IMR-90 (cell line): ENCODE measurements around the gene CARNS1. TPM values are rescaled to one million over a fixed set of nuclear protein-coding genes. Genes with fewer than 3 reads are reported as not detected.

Experiments
- ATAC-seq: fragments of 200-7000 bp; cut with Tn5 transposase; 2 replicates; pipeline ENCODE4 v1.9.1; 2020; ENCODE audit warnings: low read depth, mild to moderate bottlenecking, moderate library complexity
- BruUV-seq: library from RNA; stranded (reverse); fragments of 400-500 nt; replicated peaks from 2 replicates; lab custom pipeline; 2021; lab: Mats Ljungman, UMichigan
- CTCF ChIA-PET: fragments of 300-600 bp; formaldehyde crosslinking; extraction: SDS; loops from one replicate; lab custom pipeline; 2021; ENCODE audit warnings: antibody characterized with exemption; lab: Yijun Ruan, JAX
- POLR2A ChIA-PET: fragments of 300-600 bp; sonication (Branson Sonifier 250); formaldehyde crosslinking; loops from one replicate; lab custom pipeline; 2022; ENCODE audit warnings: antibody characterized with exemption; ENCODE audit not compliant: unreplicated experiment; lab: Charles Lee
- DNase-seq: peaks from one replicate; pipeline ENCODE4 v3.0.0; 2013
- H2AFZ ChIP-seq: replicated peaks from 2 replicates; pipeline ENCODE3; 2013; ENCODE audit warnings: low read length, mild to moderate bottlenecking; ENCODE audit not compliant: poor library complexity
- H2AK5ac ChIP-seq: 2 replicates; pipeline ENCODE4 v1.6.1; 2013; ENCODE audit warnings: low read depth, low read length, inconsistent platforms
- H2AK9ac ChIP-seq: replicated peaks from 2 replicates; pipeline ENCODE3; 2013; ENCODE audit warnings: mild to moderate bottlenecking, low read depth, low read length, moderate library complexity; ENCODE audit not compliant: poor library complexity
- H2BK120ac ChIP-seq: 2 replicates; pipeline ENCODE4 v1.6.1; 2013; ENCODE audit warnings: low read depth, low read length, inconsistent platforms
- H2BK15ac ChIP-seq: 3 replicates; pipeline ENCODE4 v1.6.1; 2013; ENCODE audit warnings: low read depth, low read length, inconsistent platforms
- H2BK20ac ChIP-seq: 2 replicates; pipeline ENCODE4 v1.6.1; 2013; ENCODE audit warnings: low read depth, mild to moderate bottlenecking, inconsistent platforms, low read length, moderate library complexity
- H2BK5ac ChIP-seq: 2 replicates; pipeline ENCODE4 v1.6.1; 2013; ENCODE audit warnings: mild to moderate bottlenecking, low read depth, low read length, inconsistent platforms; ENCODE audit not compliant: poor library complexity, severe bottlenecking
- H3K14ac ChIP-seq: replicated peaks from 2 replicates; pipeline ENCODE4 v1.6.1; 2013; ENCODE audit warnings: low read depth, low read length, inconsistent platforms
- H3K18ac ChIP-seq: 2 replicates; pipeline ENCODE4 v1.6.1; 2013; ENCODE audit warnings: low read depth, low read length, control low read depth
- H3K23ac ChIP-seq: 2 replicates; pipeline ENCODE4 v1.6.1; 2013; ENCODE audit warnings: low read depth, low read length, inconsistent platforms
- H3K27ac ChIP-seq: 2 replicates; pipeline ENCODE4 v1.5.1; 2013; ENCODE audit warnings: mild to moderate bottlenecking, control low read depth, low read length; ENCODE audit not compliant: insufficient read depth
- H3K27me3 ChIP-seq: 2 replicates; pipeline ENCODE4 v1.6.1; 2013; ENCODE audit warnings: low read length; ENCODE audit not compliant: control insufficient read depth, insufficient read depth
- H3K36me3 ChIP-seq: 2 replicates; pipeline ENCODE4 v1.6.1; 2013; ENCODE audit warnings: low read length, mixed read lengths; ENCODE audit not compliant: control insufficient read depth, insufficient read depth
- H3K4ac ChIP-seq: 2 replicates; pipeline ENCODE4 v1.6.1; 2013; ENCODE audit warnings: low read depth, low read length, inconsistent platforms
- H3K4me1 ChIP-seq: 2 replicates; pipeline ENCODE4 v1.6.1; 2013; ENCODE audit warnings: low read length, mixed read lengths; ENCODE audit not compliant: control insufficient read depth, insufficient read depth
- H3K4me2 ChIP-seq: 2 replicates; pipeline ENCODE4 v1.6.1; 2013; ENCODE audit warnings: low read depth, mild to moderate bottlenecking, control low read depth, low read length, moderate library complexity
- H3K4me3 ChIP-seq: 2 replicates; pipeline ENCODE4 v1.5.1; 2013; ENCODE audit warnings: low read depth, mild to moderate bottlenecking, control low read depth, low read length, moderate library complexity; ENCODE audit not compliant: insufficient read depth
- H3K56ac ChIP-seq: 2 replicates; pipeline ENCODE4 v1.6.1; 2013; ENCODE audit warnings: low read length, inconsistent platforms; ENCODE audit not compliant: insufficient read depth; ENCODE audit errors: extremely low read depth
- H3K79me1 ChIP-seq, 2 experiments: 2 replicates each; pipeline ENCODE4 v1.6.1; 2013; ENCODE audit warnings: low read length in 2 of 2, inconsistent platforms in 1 of 2, low read depth in 1 of 2
- H3K9ac ChIP-seq: 2 replicates; pipeline ENCODE4 v1.6.1; 2013; ENCODE audit warnings: low read depth, low read length, control low read depth
- H3K9me1 ChIP-seq: 2 replicates; pipeline ENCODE4 v1.6.1; 2013; ENCODE audit warnings: low read length, inconsistent platforms; ENCODE audit not compliant: insufficient read depth
- H3K9me3 ChIP-seq: 2 replicates; pipeline ENCODE4 v1.6.1; 2013; ENCODE audit warnings: low read length; ENCODE audit not compliant: control insufficient read depth, insufficient read depth
- H4K20me1 ChIP-seq: 2 replicates; pipeline ENCODE4 v1.6.1; 2013; ENCODE audit warnings: low read length, inconsistent platforms; ENCODE audit not compliant: insufficient read depth
- H4K5ac ChIP-seq: 2 replicates; pipeline ENCODE4 v1.6.1; 2013; ENCODE audit warnings: mild to moderate bottlenecking, low read depth, low read length, control low read depth
- H4K8ac ChIP-seq, 2 experiments: 2 replicates each; pipeline ENCODE4 v1.6.1; 2013; ENCODE audit warnings: low read depth in 2 of 2, low read length in 2 of 2, control low read depth in 1 of 2, inconsistent platforms in 1 of 2
- H4K91ac ChIP-seq: 2 replicates; pipeline ENCODE4 v1.6.1; 2013; ENCODE audit warnings: low read depth, low read length, inconsistent platforms; ENCODE audit not compliant: insufficient read depth
- FOS ChIP-seq: fragments of 150-350 bp; IDR thresholded peaks from 2 replicates; pipeline ENCODE4 v1.6.1; 2016; ENCODE audit warnings: low read depth, low read length
- MAFK ChIP-seq: IDR thresholded peaks from 2 replicates; pipeline ENCODE4 v1.6.1; 2012; ENCODE audit warnings: low read depth, low read length, improper control_type of control experiment
- POLR2A ChIP-seq: IDR thresholded peaks from 2 replicates; pipeline ENCODE4 v1.6.1; 2012; ENCODE audit warnings: mild to moderate bottlenecking, low read depth, low read length
- RCOR1 ChIP-seq: IDR thresholded peaks from 2 replicates; pipeline ENCODE4 v1.6.1; 2012; ENCODE audit warnings: mild to moderate bottlenecking, low read length, improper control_type of control experiment; ENCODE audit not compliant: insufficient replicate concordance
- WGBS, 2 experiments: methylation state at CpG; one replicate each; pipeline versions ENCODE4 v1.1.5 to v1.1.7; 2013; ENCODE audit warnings: missing lambda C conversion rate in 2 of 2; ENCODE audit not compliant: insufficient read length in 1 of 2; ENCODE audit errors: extremely low coverage in 2 of 2; 5-methylcytosine and 5-hydroxymethylcytosine counted together
- dilution Hi-C: fragments of 300-500 bp; cut with HindIII; formaldehyde crosslinking; loops from one replicate; pipeline ENCODE4 v1.14.3; 2018; ENCODE audit warnings: low sequenced_read_pairs; ENCODE audit not compliant: unreplicated experiment
- in situ Hi-C: fragments of 300-500 bp; cut with MboI; formaldehyde crosslinking; loops from 3 replicates; pipeline ENCODE4 v1.14.3; 2019; ENCODE audit warnings: low sequenced_read_pairs, inconsistent platforms, mixed read lengths
- intact Hi-C: fragments of 100-400 bp; cut with micrococcal nuclease; formaldehyde crosslinking; loops from 2 replicates; pipeline ENCODE4 v1.10.0; 2022
- polyA plus RNA-seq, 3 experiments: library from polyadenylated mRNA; depleted of rRNA; stranded (reverse); fragments of >200 nt; gene quantifications; 2 replicates each; pipeline ENCODE4 v1.2.3, GENCODE V29; 2012; ENCODE audit warnings: low replicate concordance in 1 of 3
- total RNA-seq: library from RNA; depleted of rRNA; stranded (reverse); fragments of >200 nt; gene quantifications from 2 replicates; pipeline ENCODE4 v1.2.3, GENCODE V29; 2012
- TF ChIP-seq, protein P1 (sequence below): conservative IDR thresholded peaks from 2 replicates; pipeline ENCODE4 v1.5.1; 2012; ENCODE audit warnings: mild to moderate bottlenecking, low read depth, low read length, improper control_type of control experiment
- TF ChIP-seq, protein P2 (sequence below): fragments of 150-350 bp; IDR thresholded peaks from 2 replicates; pipeline ENCODE4 v1.6.1; 2017; ENCODE audit warnings: mild to moderate bottlenecking, antibody characterized with exemption, low read length, low read depth

Gene CARNS1
- total and polyA plus RNA-seq, 2 of the 4 experiments (the other 2 are of a cell fraction) = under 0.01 to 0.32 TPM

DNA sequence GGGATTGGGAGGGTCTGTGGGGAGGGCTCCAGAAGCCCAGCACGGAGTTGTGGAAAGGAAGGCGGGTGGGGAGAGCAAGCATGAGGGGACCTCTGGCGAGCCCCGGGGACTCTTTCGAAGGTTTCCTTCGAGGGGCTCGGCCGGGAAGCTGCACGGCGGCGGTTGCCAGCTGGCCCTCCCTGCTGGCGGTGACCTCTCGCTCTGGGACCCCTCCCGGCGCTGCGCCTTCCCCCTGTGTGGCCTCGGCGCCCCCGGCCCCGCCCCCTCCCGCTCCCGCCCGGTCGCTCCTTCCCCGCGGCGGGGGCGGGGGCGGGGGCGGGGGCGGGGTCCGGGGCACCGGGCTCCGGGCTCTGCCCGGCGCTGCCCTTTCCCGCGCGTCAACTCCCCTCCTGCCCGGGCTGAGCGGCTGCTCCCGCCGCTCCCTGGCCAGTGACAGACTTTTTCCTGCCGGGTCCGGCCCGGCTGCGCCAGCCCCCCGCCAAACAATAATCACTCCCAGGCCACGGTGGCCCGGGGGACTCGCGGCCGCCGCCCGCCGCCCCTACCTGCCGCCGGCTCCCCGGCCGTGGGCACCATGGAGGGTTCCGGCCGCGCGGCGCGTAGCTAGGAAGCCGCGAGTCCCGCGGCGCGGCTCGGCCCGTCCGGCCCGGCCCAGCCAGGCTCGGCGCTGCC, 43.0 kb upstream of the CARNS1 start (continued):
- TF ChIP-seq RCOR1 = no peak
- TF ChIP-seq FOS = no peak

DNA sequence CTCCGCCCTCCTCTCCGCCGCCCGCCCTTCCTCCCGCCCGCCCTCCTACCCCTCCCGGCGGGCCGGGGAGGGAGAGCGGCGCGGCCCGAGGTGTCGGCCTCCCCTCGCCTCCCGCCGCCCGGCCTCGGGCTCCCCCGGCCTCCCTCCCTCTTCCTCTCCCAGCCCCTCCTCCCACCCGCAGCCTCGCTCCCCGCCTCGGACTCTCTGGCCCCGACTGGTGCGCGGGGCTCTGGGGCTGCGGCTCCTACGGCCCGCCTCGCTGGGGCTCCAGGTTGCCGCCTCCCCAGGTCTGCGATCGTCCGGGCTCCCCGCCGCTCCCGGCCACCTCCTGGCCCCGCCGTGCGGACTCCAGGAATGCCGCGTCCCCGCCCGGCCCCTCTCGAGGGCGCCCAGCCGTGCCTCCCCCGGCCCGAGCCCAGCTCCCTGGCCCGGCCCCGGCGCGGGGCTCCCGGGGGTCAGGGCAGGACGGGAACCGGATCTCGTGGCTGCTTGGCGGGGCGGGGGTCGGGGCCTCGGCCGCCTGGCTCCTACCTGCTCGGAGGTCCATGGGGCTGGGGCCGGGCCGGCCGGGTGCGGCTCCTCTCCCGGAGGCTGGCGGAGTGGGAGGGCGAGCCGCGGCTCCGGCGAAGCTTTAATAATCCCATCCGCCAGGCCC, 42.4 kb upstream of the CARNS1 start, which contains the start of gene CLCF1:
Gene CLCF1, minus strand, starts transcription at position 606 of the 655 bp plus-strand sequence. Its CDS starts 59 bp downstream, at position 547.
- Histone ChIP-seq H3K9me3 (no peaks in the 10 kb centered on the region), H3K36me3 (peaks cover 3% of the 10 kb centered on the region; the same call in 1 of the 2 replicates), H3K4me1 (peaks cover 42% of the 10 kb centered on the region), H3K56ac (peak within 1 kb of the TSS; percentile 84), H4K91ac (peak within 1 kb of the TSS; percentile 96), H2BK15ac (peak within 1 kb of the TSS; percentile 96), H3K9ac (peak within 1 kb of the TSS; percentile 71), H2BK20ac (peak within 1 kb of the TSS; percentile 87), H3K4ac (peak within 1 kb of the TSS; percentile 96), H3K79me1 (peaks cover 5 to 39% of the 10 kb centered on the region in 2 experiments; a peak in 3 of 4 replicates), H4K20me1 (peaks cover 37% of the 10 kb centered on the region), H2AFZ (peak within 1 kb of the TSS; percentile 83), H2AK9ac (peak within 1 kb of the TSS; percentile 99), H3K4me3 (peak within 1 kb of the TSS; percentile 78), H4K8ac (peak within 1 kb of the TSS; percentile 82 to 89), H4K5ac (peak within 1 kb of the TSS; percentile 78), H3K27ac (peak within 1 kb of the TSS; percentile 94), H3K9me1 (peaks cover 25% of the 10 kb centered on the region), H3K4me2 (peak within 1 kb of the TSS; percentile 32), H3K18ac (peak within 1 kb of the TSS; percentile 75), H3K27me3 (no peaks in the 10 kb centered on the region), H2BK5ac (peak within 1 kb of the TSS; percentile 93), H2AK5ac (peak within 1 kb of the TSS; percentile 96), H2BK120ac (peak within 1 kb of the TSS; percentile 93), H3K23ac (peak within 1 kb of the TSS; percentile 86), H3K14ac (peak within 1 kb of the TSS; percentile 90)
- CTCF ChIA-PET = interaction anchor here (0.6 to 0.7 kb wide), 2 partner anchors 9 to 24 kb away, joined by 3 to 4 read pairs; no protein-coding TSS in a partner anchor
- WGBS, 2 experiments = 0% methylated on average over 31 of the region's 76 CpGs; no CpG with 5 or more reads in 1 of the 2 experiments
- DNase-seq (peak; percentile 49), ATAC-seq (peak; percentile 22)
- in situ Hi-C loops = no loop called here
- TF ChIP-seq, protein P1, sequence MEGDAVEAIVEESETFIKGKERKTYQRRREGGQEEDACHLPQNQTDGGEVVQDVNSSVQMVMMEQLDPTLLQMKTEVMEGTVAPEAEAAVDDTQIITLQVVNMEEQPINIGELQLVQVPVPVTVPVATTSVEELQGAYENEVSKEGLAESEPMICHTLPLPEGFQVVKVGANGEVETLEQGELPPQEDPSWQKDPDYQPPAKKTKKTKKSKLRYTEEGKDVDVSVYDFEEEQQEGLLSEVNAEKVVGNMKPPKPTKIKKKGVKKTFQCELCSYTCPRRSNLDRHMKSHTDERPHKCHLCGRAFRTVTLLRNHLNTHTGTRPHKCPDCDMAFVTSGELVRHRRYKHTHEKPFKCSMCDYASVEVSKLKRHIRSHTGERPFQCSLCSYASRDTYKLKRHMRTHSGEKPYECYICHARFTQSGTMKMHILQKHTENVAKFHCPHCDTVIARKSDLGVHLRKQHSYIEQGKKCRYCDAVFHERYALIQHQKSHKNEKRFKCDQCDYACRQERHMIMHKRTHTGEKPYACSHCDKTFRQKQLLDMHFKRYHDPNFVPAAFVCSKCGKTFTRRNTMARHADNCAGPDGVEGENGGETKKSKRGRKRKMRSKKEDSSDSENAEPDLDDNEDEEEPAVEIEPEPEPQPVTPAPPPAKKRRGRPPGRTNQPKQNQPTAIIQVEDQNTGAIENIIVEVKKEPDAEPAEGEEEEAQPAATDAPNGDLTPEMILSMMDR = no peak
- TF ChIP-seq MAFK (no peak), POLR2A (peak; percentile 62)
- TF ChIP-seq, protein P2, sequence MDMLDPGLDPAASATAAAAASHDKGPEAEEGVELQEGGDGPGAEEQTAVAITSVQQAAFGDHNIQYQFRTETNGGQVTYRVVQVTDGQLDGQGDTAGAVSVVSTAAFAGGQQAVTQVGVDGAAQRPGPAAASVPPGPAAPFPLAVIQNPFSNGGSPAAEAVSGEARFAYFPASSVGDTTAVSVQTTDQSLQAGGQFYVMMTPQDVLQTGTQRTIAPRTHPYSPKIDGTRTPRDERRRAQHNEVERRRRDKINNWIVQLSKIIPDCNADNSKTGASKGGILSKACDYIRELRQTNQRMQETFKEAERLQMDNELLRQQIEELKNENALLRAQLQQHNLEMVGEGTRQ = no peak
- dilution Hi-C loops = no loop called here
- POLR2A ChIA-PET = interaction anchor here (0.6 to 0.7 kb wide), 2 partner anchors 22 to 24 kb away, joined by 8 to 11 read pairs; no protein-coding TSS in a partner anchor
- BruUV-seq = no TSS peak
- intact Hi-C loops = no loop called here
